ENCODE data around the gene AGO4.

DNA sequence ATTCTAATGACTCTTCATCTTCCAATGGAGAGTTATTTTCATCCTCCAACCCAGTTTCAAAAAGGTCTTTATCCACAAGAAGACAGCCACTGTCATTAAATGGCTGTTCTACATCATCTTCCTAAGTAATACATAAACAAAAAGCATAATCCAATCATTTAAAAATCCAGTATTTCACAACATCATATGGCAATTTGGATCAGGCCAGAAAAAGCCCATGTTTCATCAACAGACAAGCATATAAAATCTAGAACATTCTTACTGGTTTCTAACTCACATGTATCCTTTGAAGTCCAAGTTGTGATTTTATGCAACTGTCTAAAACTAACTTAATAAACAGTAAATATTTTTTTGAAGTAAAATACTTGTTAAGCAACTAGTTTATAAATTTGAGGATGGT is 44.6 kb upstream of the AGO4 start:
- no peak for TF ChIP-seq CTCF (IDR thresholded peaks at IDR 0.05)
- TF ChIP-seq EP300 (IDR thresholded peaks at IDR 0.05) = no peak
- no peak for TF ChIP-seq POLR2A (IDR thresholded peaks at IDR 0.05)
- TF ChIP-seq POLR2AphosphoS5 (IDR thresholded peaks at IDR 0.05) = no peak

Data from upper lobe of left lung (tissue), 4 donors.